Activated T-helper 9 cell treated with anti-CD3 and anti-CD28 coated beads, Interleukin-2, amount 50 U/mL, for 16 hours (primary cell): ENCODE data around the gene KIF24.
"Not testable (repeated sequence)": the region's sequence is repeated elsewhere in the genome, so short reads cannot be mapped to it uniquely, and the experiment has no call there.

Source experiments
- DNase-seq: peaks from one replicate; pipeline ENCODE4 v3.0.0-alpha.2; 2020; ENCODE audit warnings: low read depth

The KIF24 gene

GRCh38 chr9:34322899-34323591 lies 6.0 kb downstream of the KIF24 start:
- DNase-seq: no peak

- no peak for DNase-seq
These were observed 7.6 kb downstream of the KIF24 start for GRCh38 chr9:34321451-34321850.

GRCh38 chr9:34318163-34318790 lies 10.8 kb downstream of the KIF24 start:
- DNase-seq: no peak

GRCh38 chr9:34317436-34317835 lies 11.6 kb downstream of the KIF24 start:
- DNase-seq: no peak

GRCh38 chr9:34311499-34312185 lies 17.4 kb downstream of the KIF24 start:
- DNase-seq: no peak

- DNase-seq: no peak
These were observed 18.9 kb downstream of the KIF24 start for GRCh38 chr9:34310215-34310614.

- not testable (repeated sequence) for DNase-seq
These were observed 20.8 kb downstream of the KIF24 start for GRCh38 chr9:34308316-34308715.

- DNase-seq: not testable (repeated sequence)
These were observed 28.0 kb downstream of the KIF24 start for GRCh38 chr9:34301064-34301463.

GRCh38 chr9:34292552-34292951 lies 36.5 kb downstream of the KIF24 start:
- DNase-seq: no peak

GRCh38 chr9:34291423-34291822 lies 37.6 kb downstream of the KIF24 start:
- no peak for DNase-seq

- no peak for DNase-seq
These were observed 38.0 kb downstream of the KIF24 start for GRCh38 chr9:34291023-34291422.

- no peak for DNase-seq
These were observed 39.9 kb downstream of the KIF24 start for GRCh38 chr9:34289159-34289558.

GRCh38 chr9:34282096-34282495 lies 47.0 kb downstream of the KIF24 start:
- DNase-seq: no peak

GRCh38 chr9:34279411-34279810 lies 49.7 kb downstream of the KIF24 start:
- DNase-seq: no peak
